GM21390 (cell line): ENCODE data around the gene ERP29.
"Not testable (repeated sequence)": the region's sequence is repeated elsewhere in the genome, so short reads cannot be mapped to it uniquely, and the experiment has no call there.

ENCODE experiments used
- ATAC-seq: cut with Tn5 transposase; IDR thresholded peaks from one replicate; pipeline ENCODE4 v1.9.1; 2021; ENCODE audit not compliant: unreplicated experiment

ERP29 gene

GRCh38 chr12:112012775-112013600 lies at the start of gene ERP29, which contains the start of gene TMEM116:
Gene ERP29, plus strand, starts transcription at chr12:112013426. Its CDS starts 40 bp downstream, at chr12:112013466.
Gene TMEM116, minus strand, starts transcription at chr12:112013165. Its CDS starts 7,895 bp downstream, at chr12:112005270.
- ATAC-seq, result peak; percentile 62

DNA sequence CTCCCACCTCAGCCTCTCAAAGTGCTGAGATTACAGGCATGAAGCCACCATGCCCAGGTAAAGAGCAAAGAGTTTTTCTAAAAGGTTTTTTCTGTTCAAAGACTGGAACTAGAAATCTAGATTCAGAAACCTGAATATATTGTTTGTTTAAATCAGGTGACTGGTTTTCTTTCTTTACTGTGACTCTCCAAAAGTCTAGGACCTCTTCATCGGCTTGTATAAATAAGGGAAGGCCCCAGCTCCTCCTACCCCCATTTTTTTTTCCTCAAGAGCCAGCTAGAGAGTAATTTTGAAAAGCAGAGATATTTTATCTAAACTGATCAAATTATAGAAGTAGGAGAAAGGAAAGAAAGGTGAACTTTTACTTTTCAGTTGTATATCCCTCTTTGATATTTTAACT lies 48.3 kb upstream of the ERP29 start:
- ATAC-seq, result no peak

DNA sequence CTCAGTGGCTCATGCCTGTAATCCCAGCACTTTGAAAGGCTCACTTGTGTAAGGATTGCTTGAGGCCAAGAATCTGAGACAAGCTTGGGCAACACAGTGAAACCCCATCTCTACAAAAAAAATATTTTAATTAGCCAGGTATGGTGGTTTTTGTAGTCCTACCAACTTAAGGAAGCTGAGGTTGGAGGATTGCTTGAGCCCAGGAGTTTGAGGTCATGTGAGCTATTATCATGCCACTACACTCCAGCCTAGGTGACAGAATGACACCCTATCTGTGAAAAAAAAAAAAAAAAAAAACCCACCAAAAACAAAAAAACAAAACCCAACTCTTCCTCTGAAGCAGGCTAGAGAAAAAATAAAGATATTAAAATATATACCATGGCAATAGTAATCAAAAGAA lies 41.4 kb upstream of the ERP29 start:
- no peak for ATAC-seq

GRCh38 chr12:111975161-111975931 lies 37.9 kb upstream of the ERP29 start:
- no peak for ATAC-seq

DNA sequence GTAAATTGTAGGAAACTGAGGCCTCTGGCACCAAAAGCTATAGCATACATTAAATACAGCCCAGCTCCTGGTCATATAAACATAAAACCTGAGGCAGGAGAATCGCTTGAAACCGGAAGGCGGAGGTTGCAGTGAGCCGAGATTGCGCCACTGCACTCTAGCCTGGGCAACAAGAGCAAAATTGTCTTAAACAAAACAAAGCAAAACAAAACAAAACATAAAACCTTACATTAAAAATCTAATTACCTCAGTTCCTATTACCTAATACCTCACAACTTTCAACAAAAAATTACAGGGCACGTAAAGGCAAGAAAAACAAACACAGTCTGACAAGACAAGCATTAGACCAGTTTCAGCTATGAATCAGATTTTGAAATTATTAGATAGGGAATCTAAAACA lies 36.9 kb upstream of the ERP29 start:
- no peak for ATAC-seq

DNA sequence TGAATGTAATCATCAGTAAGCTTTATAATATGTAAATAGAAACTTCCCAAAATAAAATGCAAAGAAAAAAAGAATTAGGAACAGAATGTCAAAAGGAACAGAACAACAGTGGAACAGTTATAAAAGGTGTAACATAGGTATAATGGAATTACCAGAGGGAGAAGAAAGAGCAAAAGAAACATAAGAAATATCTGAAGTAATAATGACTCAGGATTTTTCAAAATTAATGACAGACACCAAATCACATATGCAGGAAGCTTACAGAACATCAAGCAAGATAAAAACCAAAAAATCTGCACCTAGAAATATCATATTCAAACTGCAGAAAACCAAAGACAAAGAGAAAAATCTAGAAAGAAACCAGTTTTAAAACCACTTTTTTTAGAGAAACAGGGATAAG lies 36.4 kb upstream of the ERP29 start:
- ATAC-seq, result no peak

DNA sequence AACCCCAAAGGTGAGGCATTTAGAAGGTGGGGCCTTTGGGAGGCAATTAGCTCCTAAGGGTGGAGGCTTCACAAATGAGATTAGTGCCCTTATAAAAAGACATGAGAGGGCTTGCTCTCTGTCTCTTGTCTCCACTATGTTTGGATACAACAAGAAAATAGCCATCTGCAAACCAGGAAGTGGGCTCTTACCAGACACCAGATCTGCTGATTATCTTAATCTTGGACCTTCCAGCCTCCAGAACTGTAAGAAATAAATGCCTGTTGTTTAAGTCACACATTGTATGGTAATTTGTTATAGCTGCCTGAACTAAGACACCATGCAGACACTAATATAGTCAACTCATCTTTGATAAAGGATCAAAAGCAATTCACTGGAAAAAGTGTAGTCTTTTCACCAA lies 34.7 kb upstream of the ERP29 start:
- ATAC-seq, result no peak

DNA sequence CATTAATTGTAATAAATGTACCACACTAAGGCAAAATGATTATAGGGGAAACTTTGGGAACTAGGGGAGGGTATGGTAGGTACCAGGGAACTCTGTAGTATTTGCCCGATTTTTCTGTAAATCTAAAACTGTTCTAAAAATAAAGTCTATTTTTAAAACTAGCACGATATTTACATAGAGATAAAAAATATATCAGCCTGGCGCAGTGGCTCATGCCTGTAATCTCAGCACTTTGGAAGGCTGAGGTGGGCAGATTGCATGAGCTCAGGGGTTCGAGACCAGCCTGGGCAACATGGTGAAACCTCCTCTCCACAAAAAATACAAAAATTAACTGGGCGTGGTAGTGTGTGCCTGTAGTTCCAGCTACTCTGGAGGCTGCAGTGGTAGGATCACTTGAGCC lies 32.6 kb upstream of the ERP29 start:
- no peak for ATAC-seq

DNA sequence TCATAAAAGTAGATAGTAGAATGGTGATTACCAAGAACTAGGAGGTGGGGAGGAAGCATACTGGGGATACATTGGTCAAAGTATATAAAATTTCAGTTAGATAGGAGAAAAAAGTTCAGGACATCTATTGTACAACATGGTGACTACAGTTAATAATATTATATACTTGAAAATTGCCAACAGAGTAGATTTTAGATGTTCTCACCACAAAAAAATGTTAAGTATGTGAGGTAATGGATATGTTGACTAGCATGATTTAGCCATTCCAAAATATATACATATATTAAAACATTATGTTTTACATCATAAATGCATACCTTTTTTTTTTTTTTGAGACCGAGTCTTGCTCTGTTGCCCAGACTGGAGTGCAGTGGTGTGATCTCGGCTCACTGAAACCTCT lies 31.2 kb upstream of the ERP29 start:
- ATAC-seq, result no peak

GRCh38 chr12:111984820-111985219 lies 28.4 kb upstream of the ERP29 start:
- no peak for ATAC-seq

GRCh38 chr12:111991535-111991934 lies 21.7 kb upstream of the ERP29 start:
- no peak for ATAC-seq

DNA sequence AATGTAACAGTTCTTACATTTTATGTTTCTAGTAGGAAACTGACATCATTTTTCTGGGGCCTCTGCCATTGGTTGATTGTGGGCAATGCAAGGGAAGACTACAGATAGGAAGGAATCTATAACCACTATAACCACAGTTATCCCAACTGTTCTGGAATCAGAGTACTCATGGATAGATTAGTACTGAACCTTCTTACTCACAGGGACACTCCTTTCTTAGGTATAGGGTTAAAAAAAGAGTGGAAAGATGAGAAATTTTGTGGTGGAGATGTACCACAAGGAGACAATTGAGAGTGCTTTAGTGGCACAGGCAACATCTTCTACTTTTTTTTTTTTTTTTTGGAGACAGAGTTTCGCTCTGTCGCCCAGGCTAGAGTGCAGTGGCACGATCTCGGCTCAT lies 21.3 kb upstream of the ERP29 start:
- ATAC-seq, result no peak

GRCh38 chr12:111992464-111992863 lies 20.8 kb upstream of the ERP29 start:
- ATAC-seq, result no peak

- peak; percentile 64 for ATAC-seq
Observed at GRCh38 chr12:111993292-111994150, 19.7 kb upstream of the ERP29 start.

DNA sequence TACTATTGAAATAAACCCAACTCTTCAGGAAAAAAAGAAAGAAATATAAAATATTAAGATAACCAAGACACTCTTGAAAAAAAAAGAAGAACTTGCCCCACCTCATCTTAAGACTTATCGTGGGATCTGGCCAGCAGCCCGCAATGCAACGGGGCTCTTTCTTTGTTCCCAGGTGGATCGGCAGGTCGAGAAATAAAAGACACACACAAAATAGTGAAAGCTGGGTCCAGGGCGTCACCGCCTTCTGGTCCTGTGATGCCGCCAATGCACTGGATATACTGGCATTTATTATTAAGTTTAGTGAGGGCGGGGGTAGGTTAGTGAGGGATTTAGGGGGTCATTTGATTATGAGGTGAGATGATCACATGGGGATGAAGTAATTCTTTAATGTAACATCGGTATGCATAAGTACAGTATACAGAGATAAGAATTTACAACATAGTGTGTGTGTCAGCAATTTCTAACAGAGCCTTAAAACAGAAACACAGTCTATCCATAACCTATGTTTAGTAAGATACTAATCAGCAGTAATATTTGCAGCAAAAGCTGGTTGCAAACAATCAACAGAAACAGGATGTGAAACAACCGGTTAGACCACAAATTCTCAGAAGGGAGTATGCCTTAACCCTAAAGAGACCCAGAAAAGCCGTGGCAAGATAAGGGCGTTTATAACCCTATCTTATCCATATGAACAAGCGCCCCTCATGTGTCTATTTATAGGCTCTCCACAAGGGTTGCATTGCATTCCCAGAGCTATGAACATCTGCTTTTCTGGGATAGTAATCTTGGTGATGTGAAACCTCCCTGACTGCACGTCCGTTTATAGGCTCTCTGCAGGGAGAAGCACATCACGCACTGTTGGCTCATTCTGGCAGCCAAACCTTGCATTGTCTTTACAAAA lies 18.8 kb upstream of the ERP29 start:
- peak; percentile 11 for ATAC-seq

DNA sequence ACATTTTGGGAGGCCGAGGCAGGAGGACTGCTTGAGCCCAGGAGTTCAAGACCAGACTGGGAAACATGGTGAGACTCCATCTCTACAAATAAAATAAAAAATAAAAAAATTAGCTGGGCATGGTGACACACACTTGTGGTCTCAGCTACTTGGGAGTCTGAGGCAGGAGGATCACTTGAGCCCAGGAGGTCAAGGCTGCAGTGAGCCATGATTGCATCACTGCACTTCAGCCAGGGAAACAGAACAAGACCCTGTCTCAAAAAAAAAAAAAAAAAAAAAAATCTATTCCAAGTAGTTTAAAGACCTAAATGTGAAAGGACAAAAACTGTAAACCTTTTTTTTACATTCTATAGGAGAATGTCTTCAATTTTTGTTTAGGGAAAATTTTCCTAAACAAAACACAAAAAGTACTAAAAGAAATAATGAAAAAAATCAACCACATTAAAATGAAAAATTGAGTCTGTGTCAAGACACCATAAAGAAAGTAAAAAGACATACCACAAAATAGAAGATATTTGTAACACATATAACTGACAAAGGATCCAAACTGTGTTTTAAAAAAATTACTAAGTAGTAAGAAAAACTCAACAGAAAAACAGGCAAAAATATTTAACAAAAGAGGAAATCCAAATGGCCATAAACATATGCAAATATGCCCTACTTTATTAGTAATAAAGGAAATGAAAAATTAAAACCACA lies 17.3 kb upstream of the ERP29 start:
- ATAC-seq, result no peak

GRCh38 chr12:111997300-111997699 lies 15.9 kb upstream of the ERP29 start:
- ATAC-seq, result no peak

DNA sequence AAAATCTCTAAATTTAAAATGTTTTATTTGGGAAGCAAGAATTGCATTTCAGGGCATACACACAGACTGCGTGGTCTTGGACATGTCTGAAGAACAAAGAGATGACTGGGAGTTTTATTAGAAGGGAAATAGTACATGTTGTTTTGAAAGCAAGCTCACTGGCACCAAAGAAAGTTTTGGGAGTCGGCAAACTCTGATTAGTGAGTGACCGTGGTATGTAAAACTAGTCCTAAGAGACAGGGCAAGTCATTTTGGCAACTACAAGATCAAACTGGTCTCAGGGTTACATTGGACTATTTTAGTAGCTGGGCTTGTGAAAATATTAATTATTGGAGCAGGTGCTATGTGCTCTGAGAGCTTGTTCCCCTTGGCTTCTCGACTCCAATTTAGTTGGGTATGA lies 15.2 kb upstream of the ERP29 start:
- no peak for ATAC-seq

DNA sequence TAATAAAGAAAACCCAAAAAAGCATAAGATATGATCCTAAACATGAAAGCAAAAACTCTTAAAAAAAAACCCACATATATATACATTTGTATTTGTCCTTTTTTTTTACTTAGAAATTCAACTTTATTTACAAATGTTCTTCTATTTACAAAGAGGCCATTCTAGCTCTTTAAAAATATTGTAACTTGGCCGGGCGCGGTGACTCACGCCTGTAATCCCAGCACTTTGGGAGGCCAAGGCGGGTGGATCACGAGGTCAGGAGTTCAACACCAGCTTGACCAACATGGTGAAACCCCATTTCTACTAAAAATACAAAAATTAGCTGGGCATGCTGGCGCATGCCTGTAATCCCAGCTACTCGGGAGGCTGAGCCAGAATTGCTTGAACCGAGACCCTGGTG lies 14.1 kb upstream of the ERP29 start:
- not testable (repeated sequence) for ATAC-seq

GRCh38 chr12:112000820-112001219 lies 12.4 kb upstream of the ERP29 start:
- no peak for ATAC-seq
